ENCODE data around the gene LRTM2. TPM values are rescaled to one million over a fixed set of nuclear protein-coding genes. Genes with fewer than 3 reads are reported as not detected.

Gene LRTM2
- total RNA-seq, 1 donor from 2014 or later, result not detected

DNA sequence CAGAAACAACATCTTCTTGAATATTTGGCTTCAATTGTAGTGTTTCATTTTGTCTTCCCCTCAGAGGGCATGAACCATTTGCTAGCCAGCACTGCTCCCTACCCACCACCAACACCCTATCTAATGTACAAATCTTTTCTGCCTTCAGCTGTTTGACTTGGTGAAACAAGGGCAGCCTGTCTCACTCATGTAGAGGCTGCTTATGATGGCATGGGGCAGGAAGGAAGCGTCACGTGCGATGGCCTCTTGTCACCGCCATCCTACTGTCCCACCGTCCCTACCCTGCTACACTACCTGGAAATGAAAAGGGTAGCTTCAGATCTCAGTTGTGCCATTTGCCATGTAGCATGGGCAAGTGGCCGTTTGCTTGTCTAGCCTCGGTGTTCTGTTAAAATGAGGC, 29.9 kb upstream of the LRTM2 start:
- peaks cover 3 to 13% (median 10%) of the 10 kb centered on the region in 3 donors for H3K36me3 ChIP-seq (ENCODE audit: control insufficient read depth in 3 of 3, insufficient read depth in 3 of 3, low read length in 3 of 3)
- H3K27ac ChIP-seq (ENCODE audit: low read depth, low read length), result no peak overlapping the region
- H3K27me3 ChIP-seq (ENCODE audit: control insufficient read depth in 3 of 3, insufficient read depth in 3 of 3, low read length in 3 of 3), result no peaks in the 10 kb centered on the region
- no peak overlapping the region for H3K4me3 ChIP-seq (ENCODE audit: low read length in 3 of 3)
- H3K4me1 ChIP-seq (ENCODE audit: control insufficient read depth in 3 of 3, insufficient read depth in 3 of 3, low read length in 3 of 3), result peaks cover 28 to 48% (median 45%) of the 10 kb centered on the region in 3 donors
- no peaks in the 10 kb centered on the region for H3K9me3 ChIP-seq (ENCODE audit: control insufficient read depth in 3 of 3, low read length in 3 of 3)
- H3K9ac ChIP-seq (ENCODE audit: low read depth in 1 of 3, low read length in 3 of 3), result no peak overlapping the region

GRCh38 chr12:1791104-1791841, 29.1 kb upstream of the LRTM2 start:
- peaks cover 35 to 55% (median 51%) of the 10 kb centered on the region in 3 donors for H3K4me1 ChIP-seq (ENCODE audit: control insufficient read depth in 3 of 3, insufficient read depth in 3 of 3, low read length in 3 of 3)
- H3K9me3 ChIP-seq (ENCODE audit: control insufficient read depth in 3 of 3, low read length in 3 of 3), result no peaks in the 10 kb centered on the region
- H3K27ac ChIP-seq (ENCODE audit: low read depth, low read length), result no peak overlapping the region
- H3K9ac ChIP-seq (ENCODE audit: low read depth in 1 of 3, low read length in 3 of 3), result peak overlapping the region in 1 of 3 donors; percentile 10
- H3K36me3 ChIP-seq (ENCODE audit: control insufficient read depth in 3 of 3, insufficient read depth in 3 of 3, low read length in 3 of 3), result peaks cover 0 to 6% (median 4%) of the 10 kb centered on the region in 3 donors
- H3K4me3 ChIP-seq (ENCODE audit: low read length in 3 of 3), result no peak overlapping the region
- H3K27me3 ChIP-seq (ENCODE audit: control insufficient read depth in 3 of 3, insufficient read depth in 3 of 3, low read length in 3 of 3), result no peaks in the 10 kb centered on the region

DNA sequence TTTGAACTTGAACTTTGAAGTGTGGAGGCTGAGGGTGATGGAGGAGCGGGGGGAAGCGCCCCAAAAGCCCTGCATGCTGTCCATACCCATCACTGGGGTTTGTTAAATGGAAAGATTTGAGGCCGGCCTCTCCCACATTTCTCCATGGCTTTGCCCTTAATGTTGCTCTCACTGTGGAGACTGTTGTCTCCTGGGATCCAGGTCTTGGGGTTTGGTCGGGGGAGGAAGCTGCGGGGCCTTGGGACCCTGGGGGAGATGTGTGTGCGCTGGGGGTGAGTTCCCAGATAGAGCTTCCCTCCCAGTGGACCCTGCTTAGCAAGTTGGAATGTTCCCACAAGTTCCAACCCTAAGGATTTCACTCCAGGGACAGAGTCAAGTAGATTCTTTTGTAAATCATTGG, 28.0 kb upstream of the LRTM2 start:
- no peaks in the 10 kb centered on the region for H3K36me3 ChIP-seq (ENCODE audit: control insufficient read depth in 3 of 3, insufficient read depth in 3 of 3, low read length in 3 of 3)
- no peak overlapping the region for H3K4me3 ChIP-seq (ENCODE audit: low read length in 3 of 3)
- H3K9ac ChIP-seq (ENCODE audit: low read depth in 1 of 3, low read length in 3 of 3), result no peak overlapping the region
- no peaks in the 10 kb centered on the region for H3K27me3 ChIP-seq (ENCODE audit: control insufficient read depth in 3 of 3, insufficient read depth in 3 of 3, low read length in 3 of 3)
- peak overlapping the region; percentile 31 for H3K27ac ChIP-seq (ENCODE audit: low read depth, low read length)
- H3K9me3 ChIP-seq (ENCODE audit: control insufficient read depth in 3 of 3, low read length in 3 of 3), result no peaks in the 10 kb centered on the region
- H3K4me1 ChIP-seq (ENCODE audit: control insufficient read depth in 3 of 3, insufficient read depth in 3 of 3, low read length in 3 of 3), result peaks cover 34 to 53% (median 48%) of the 10 kb centered on the region in 3 donors

GRCh38 chr12:1793426-1794210, 26.7 kb upstream of the LRTM2 start:
- Histone ChIP-seq H3K27me3 (ENCODE audit: control insufficient read depth in 3 of 3, insufficient read depth in 3 of 3, low read length in 3 of 3) (no peaks in the 10 kb centered on the region), H3K4me1 (ENCODE audit: control insufficient read depth in 3 of 3, insufficient read depth in 3 of 3, low read length in 3 of 3) (peaks cover 27 to 44% (median 37%) of the 10 kb centered on the region in 3 donors), H3K9me3 (ENCODE audit: control insufficient read depth in 3 of 3, low read length in 3 of 3) (no peaks in the 10 kb centered on the region), H3K36me3 (ENCODE audit: control insufficient read depth in 3 of 3, insufficient read depth in 3 of 3, low read length in 3 of 3) (no peaks in the 10 kb centered on the region), H3K4me3 (ENCODE audit: low read length in 3 of 3) (no peak overlapping the region), H3K9ac (ENCODE audit: low read depth in 1 of 3, low read length in 3 of 3) (no peak overlapping the region), H3K27ac (ENCODE audit: low read depth, low read length) (peak overlapping the region; percentile 69)

DNA sequence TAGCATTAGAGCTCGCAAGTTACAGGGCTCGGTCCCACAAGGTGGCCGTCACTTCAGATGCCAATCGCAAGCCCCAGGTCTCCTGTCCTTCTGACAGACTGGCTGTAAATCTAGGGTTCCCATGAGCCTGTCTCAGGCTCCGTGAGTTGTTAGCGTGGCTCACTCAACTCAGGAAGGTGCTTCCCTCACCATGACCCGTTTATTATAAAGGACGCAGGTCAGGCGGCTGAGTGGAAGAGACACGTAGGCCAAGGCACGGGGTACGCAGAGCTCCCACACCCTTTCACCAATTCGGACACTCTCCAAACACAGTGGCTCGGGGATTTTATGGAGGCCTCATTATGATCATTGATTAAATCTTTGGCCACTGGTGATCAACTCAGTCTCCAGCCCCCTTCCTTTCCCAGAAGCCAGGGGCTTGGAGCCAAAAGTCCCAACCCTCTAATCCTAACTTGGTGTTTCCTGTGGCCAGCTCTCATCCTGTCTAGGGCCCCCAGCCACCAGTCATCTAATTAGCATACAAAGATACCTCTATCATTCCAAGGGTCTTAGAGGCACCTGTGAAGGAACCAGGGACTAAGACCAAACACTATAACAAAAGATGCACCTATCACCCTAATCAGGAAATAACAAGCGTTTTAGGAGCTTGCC, 25.8 kb upstream of the LRTM2 start:
- H3K9me3 ChIP-seq (ENCODE audit: control insufficient read depth in 3 of 3, low read length in 3 of 3), result no peaks in the 10 kb centered on the region
- H3K27me3 ChIP-seq (ENCODE audit: control insufficient read depth in 3 of 3, insufficient read depth in 3 of 3, low read length in 3 of 3), result no peaks in the 10 kb centered on the region
- H3K27ac ChIP-seq (ENCODE audit: low read depth, low read length), result peak overlapping the region; percentile 69
- H3K9ac ChIP-seq (ENCODE audit: low read depth in 1 of 3, low read length in 3 of 3), result no peak overlapping the region
- no peaks in the 10 kb centered on the region for H3K36me3 ChIP-seq (ENCODE audit: control insufficient read depth in 3 of 3, insufficient read depth in 3 of 3, low read length in 3 of 3)
- peaks cover 27 to 44% (median 37%) of the 10 kb centered on the region in 3 donors for H3K4me1 ChIP-seq (ENCODE audit: control insufficient read depth in 3 of 3, insufficient read depth in 3 of 3, low read length in 3 of 3)
- H3K4me3 ChIP-seq (ENCODE audit: low read length in 3 of 3), result no peak overlapping the region

DNA sequence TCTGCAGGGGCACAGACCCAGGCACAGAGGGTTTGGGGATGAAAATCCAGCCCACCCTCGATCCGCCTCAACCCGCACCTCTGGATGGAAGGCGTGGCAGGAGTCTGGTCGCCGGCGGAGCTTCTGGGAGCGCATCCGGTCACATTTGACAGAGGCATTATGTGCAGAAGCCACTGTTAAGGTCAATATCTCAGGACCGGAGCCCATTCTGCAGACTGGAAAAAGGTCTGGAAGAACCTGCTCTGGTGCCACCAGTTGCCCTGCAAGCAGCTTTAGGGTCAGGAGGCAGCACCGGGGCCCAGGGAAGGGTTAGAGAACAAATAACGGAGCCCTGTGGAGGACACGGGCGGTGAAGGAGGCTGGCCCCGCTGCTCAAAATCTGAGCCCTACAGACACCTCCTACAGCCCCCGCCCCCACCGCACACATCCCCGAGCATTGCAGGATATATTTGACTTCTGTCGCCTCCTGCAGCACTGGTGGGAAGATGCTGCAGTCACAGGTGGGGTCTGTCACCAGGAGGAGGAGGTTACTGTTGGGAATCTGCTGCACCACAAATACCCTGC, 25.1 kb upstream of the LRTM2 start:
- Histone ChIP-seq H3K27ac (ENCODE audit: low read depth, low read length) (peak overlapping the region; percentile 69), H3K4me3 (ENCODE audit: low read length in 3 of 3) (peak overlapping the region; percentile 65 to 69 (median 67)), H3K9ac (ENCODE audit: low read depth in 1 of 3, low read length in 3 of 3) (peak overlapping the region; percentile 63 to 83 (median 64)), H3K27me3 (ENCODE audit: control insufficient read depth in 3 of 3, insufficient read depth in 3 of 3, low read length in 3 of 3) (no peaks in the 10 kb centered on the region), H3K4me1 (ENCODE audit: control insufficient read depth in 3 of 3, insufficient read depth in 3 of 3, low read length in 3 of 3) (peaks cover 27 to 44% (median 37%) of the 10 kb centered on the region in 3 donors), H3K36me3 (ENCODE audit: control insufficient read depth in 3 of 3, insufficient read depth in 3 of 3, low read length in 3 of 3) (no peaks in the 10 kb centered on the region), H3K9me3 (ENCODE audit: control insufficient read depth in 3 of 3, low read length in 3 of 3) (no peaks in the 10 kb centered on the region)

- H3K4me1 ChIP-seq (ENCODE audit: control insufficient read depth in 3 of 3, insufficient read depth in 3 of 3, low read length in 3 of 3), result peaks cover 27 to 40% (median 34%) of the 10 kb centered on the region in 3 donors
- H3K9ac ChIP-seq (ENCODE audit: low read depth in 1 of 3, low read length in 3 of 3), result peak overlapping the region; percentile 64 to 84 (median 70)
- no peaks in the 10 kb centered on the region for H3K9me3 ChIP-seq (ENCODE audit: control insufficient read depth in 3 of 3, low read length in 3 of 3)
- no peaks in the 10 kb centered on the region for H3K27me3 ChIP-seq (ENCODE audit: control insufficient read depth in 3 of 3, insufficient read depth in 3 of 3, low read length in 3 of 3)
- peak overlapping the region; percentile 78 to 87 (median 81) for H3K4me3 ChIP-seq (ENCODE audit: low read length in 3 of 3)
- peak overlapping the region; percentile 73 for H3K27ac ChIP-seq (ENCODE audit: low read depth, low read length)
- H3K36me3 ChIP-seq (ENCODE audit: control insufficient read depth in 3 of 3, insufficient read depth in 3 of 3, low read length in 3 of 3), result no peaks in the 10 kb centered on the region
Observed at GRCh38 chr12:1795785-1796514, 24.4 kb upstream of the LRTM2 start.

DNA sequence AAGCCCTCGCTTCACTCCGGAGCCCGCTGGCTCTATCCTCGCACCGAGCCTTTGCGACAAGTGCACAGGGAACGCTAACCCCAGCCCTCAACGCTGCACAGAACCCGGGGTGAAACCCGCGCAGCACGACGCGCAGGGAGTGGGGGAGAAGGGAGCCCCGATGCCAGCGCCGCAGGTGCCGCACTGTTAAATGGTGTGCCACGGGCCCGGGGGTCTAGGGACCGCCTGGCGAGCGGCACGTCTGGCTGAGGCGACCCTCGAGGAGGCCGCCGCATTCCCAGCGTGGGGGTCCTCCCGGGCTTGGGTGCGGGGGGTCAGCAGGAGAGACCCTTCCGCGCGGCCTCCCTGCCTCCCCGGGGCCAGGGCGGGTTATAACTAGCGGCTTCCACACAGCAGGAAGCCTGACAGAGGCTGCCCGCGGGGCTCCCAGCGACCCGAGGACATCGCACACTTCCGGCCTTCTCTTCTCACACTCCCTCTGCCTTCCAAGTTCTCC, 23.8 kb upstream of the LRTM2 start:
- H3K36me3 ChIP-seq (ENCODE audit: control insufficient read depth in 3 of 3, insufficient read depth in 3 of 3, low read length in 3 of 3), result no peaks in the 10 kb centered on the region
- peak overlapping the region; percentile 73 for H3K27ac ChIP-seq (ENCODE audit: low read depth, low read length)
- peaks cover 23 to 34% (median 30%) of the 10 kb centered on the region in 3 donors for H3K4me1 ChIP-seq (ENCODE audit: control insufficient read depth in 3 of 3, insufficient read depth in 3 of 3, low read length in 3 of 3)
- H3K9me3 ChIP-seq (ENCODE audit: control insufficient read depth in 3 of 3, low read length in 3 of 3), result no peaks in the 10 kb centered on the region
- peak overlapping the region; percentile 78 to 87 (median 81) for H3K4me3 ChIP-seq (ENCODE audit: low read length in 3 of 3)
- H3K27me3 ChIP-seq (ENCODE audit: control insufficient read depth in 3 of 3, insufficient read depth in 3 of 3, low read length in 3 of 3), result no peaks in the 10 kb centered on the region
- peak overlapping the region; percentile 63 to 84 (median 70) for H3K9ac ChIP-seq (ENCODE audit: low read depth in 1 of 3, low read length in 3 of 3)

Measured in skeletal muscle tissue (tissue), 4 donors.